HG02840 (cell line): ENCODE measurements around the gene XYLT1.

ENCODE experiments used
- ATAC-seq: cut with Tn5 transposase; IDR thresholded peaks from one replicate; pipeline ENCODE4 v1.9.1; 2021; ENCODE audit warnings: mild to moderate bottlenecking, moderate library complexity, moderate number of reproducible peaks; ENCODE audit not compliant: unreplicated experiment, low FRiP score

XYLT1 gene

DNA sequence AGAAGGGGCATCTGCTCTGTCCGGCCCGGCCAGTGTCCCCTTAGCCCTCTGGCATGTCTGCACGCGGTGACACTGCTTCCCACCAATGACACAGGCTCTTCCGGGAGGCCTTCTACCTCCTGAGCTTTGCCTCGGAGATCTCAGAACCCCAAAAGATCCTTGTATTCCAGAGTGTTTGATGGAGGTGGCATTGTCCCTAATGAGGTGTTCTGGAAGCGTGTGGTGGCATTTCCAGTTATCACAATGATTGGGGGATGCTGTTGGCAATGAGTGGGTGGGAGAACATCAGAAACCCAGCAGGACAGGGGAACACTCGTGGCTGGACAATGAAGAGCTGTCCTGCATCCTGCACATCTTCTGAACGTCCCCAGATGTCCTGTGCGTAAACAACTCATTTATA lies 198.0 kb downstream of the XYLT1 start:
- ATAC-seq = no peak

DNA sequence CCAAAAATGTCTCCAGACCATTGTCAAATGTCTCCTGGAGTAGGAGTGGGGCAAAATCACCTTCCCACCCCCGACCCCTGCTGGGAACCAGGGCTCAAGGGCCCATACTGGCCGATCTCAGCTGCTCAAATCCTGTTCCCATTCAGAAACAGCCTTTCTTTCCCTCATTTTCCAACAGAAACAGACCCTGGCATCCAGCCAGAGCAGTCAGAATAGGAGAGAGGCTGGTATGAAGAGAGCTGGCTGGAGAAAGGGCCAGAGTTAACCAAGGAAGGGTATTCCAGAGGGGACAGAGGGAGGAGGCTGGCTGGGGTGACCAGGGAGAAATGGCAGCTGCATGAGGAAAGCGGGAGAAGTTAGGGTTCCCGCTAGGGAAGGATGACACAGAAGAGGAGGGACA lies 199.1 kb downstream of the XYLT1 start:
- ATAC-seq = no peak

DNA sequence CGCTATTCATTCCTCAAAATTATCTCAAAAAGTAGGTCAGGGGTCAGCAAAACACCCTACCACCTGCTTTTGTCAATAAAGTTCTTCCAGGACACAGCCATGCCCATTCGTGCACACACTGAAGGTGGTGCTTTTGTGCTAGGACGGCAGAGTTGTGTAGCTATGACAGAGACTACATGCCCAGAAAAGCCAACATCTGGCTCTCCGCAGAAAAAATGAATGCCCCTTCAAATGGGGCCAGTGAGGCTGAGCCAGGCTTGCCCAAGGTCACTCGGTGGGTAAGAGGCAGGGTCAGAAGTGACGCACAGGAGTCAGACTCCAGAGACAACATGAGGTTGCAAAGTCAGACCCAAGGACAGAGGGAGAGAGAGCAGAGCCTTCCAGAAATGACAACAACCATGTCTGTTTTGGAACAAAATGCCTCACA lies 200.1 kb downstream of the XYLT1 start:
- ATAC-seq = no peak

DNA sequence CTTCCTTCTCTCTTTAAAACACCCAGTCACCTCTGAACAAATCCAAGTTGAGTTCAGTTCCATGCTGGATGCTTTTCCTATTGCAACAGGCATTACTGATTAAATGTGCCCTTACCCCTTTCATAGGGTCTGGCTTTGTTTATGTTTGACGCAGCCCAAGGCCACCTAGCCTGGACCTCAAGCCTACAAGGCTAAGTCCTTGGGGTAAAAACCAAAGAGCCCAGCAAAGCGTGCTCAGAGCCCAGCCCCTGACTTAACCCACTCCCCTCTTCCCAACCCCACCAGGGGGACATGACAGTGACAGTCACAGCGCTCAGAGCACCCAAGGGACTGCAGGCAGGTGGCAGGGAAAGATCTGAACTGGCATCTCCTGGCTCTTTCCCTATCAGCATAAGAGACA lies 200.6 kb downstream of the XYLT1 start:
- ATAC-seq = no peak

DNA sequence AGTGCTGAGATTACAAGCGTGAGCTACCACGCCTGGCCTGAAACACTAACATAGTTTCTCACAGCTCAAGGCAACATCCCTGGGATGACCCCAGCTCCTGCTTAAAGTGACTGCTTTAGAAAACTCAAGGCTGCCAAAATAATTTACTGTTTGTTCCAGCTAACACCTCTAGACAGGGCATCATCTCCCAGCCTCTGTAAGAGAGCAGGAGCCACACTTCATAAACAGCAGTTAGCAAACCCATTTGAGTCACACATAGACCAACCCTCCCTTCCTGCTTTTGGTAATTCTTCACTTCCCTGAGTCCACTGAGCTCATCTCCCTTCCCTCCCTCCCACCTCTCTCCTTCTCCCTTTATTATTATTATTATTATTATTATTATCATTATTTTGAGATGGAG lies 201.3 kb downstream of the XYLT1 start:
- no peak for ATAC-seq

DNA sequence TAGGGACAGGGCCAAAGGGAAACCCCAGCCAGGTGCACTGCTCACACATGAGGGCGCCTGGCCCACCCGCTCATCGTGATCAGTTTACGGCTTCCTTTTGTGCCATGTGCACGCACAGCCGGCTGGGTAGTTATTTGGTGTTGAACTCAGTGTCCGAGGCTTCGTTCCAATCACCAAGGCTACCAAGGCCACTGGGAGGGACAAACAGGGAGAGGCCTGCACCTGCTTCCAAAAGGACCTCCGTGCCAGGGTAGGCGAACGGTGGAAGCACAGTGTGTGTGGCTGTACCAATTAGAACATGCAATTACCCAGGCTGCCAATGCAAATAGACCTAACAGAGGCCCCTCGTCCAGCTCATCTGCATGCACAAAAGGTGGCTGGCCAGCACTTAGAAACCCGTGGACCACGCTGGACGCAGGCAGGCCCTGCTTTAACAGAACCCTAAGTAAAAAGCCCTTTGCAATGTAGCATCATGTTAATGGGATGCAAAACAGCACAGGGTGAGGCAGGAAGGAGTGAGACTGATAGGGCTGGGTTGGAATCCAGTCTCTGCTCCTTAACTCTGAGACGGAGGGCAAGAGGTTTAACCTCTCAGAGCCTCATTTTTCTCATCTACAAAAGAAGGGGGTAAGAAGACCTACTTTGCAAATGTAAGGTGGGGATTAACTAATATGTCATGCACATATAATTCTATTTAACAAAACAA lies 204.0 kb downstream of the XYLT1 start:
- ATAC-seq = no peak

DNA sequence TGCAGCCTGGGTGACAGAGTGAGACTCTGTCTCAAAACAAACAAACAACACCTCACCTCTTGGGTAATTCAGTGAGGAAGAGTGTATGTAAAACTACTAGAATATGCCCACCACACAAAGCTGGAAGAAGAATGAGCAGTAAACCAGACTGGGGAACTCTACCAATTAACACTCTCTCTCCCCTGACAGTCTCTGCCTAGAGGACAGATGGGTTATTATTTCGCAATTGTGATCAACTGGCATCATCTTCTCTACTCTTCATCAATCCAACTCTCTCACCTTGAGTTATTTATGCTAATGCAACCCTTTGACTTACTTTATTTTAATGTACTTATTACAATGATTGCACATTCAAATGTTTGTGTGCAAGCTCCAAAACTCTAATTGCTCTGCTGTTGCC lies 205.6 kb downstream of the XYLT1 start:
- no peak for ATAC-seq

DNA sequence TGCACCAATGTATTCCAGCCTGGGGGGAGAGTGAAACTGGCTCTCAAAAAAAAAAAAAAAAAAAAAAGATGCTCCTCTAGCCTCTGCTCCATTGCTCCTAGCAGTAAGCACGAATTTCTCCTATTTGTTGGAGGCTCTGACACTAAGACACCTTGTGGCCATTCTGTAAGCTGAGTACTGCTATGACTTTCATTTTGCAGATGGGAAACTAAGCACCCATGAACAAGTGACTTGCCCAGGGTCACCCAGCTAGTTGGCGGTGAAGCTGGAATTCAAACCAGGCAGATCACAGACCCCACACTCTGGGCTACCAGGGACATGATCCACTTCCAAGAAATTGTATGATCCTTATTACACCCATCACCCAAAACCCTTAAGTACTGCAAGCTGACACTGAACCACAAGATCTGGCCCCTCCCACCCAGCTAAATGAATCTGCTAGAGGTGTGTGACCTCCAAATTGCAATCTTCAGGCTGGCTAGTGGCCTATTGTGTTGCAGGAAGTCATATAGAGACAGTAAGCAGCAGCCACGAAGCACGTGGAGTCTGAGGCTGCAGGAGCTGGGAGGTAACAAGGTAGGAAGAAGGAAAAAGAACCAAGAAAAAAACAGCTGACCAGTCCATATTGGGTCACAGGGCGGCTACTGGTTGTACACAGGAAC lies 209.4 kb downstream of the XYLT1 start:
- no peak for ATAC-seq

DNA sequence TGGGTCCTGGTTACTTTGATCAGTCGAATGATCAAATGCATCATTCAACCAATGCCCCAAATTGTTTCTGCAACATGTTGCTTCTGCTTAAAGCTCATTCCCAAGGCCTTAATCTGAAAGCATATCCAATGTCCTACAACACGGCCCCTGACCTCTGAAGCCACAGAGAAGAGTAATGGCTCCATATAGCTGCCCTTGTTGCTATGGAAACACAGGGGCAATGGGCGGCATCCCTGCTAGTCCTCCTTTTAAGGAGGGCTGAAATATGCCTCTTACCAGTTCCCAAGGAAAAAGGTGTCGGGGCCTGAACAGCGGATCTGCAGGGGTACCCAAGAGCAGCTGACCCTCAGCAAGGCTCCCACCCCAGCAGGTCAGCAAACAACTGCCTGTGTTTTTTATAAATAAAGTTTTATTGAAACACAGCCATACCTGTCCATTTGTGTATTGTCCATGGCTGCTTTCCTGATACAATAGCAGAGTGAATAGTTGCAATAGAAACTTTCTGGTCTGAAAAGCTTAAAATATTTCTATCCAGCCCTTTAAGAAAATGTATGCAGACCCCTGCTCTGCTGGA lies 210.4 kb downstream of the XYLT1 start:
- no peak for ATAC-seq

DNA sequence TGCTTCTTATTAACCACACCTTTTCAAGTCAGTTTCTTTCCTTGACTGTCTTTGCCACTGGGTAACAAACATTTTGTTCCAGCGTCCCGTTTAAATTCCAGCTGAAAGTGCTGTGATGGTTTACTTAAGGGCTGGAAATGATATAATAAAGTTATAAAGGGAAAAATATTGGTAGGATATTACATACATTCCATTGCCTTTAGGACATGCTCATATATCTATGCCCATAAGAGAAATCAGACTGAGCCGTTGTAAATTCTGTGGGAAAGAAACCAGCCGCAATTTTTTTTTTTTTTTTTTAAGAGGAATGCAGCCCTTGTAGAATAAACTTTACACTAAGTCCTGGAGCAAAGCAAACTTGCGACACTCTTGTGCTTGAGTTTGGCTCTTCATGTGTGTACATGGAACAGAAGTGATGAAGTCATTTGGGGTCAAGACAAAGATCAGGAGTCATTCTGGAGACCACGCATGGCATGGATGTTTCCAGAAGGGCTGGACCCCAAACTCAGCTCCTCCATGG lies 210.9 kb downstream of the XYLT1 start:
- ATAC-seq = no peak

DNA sequence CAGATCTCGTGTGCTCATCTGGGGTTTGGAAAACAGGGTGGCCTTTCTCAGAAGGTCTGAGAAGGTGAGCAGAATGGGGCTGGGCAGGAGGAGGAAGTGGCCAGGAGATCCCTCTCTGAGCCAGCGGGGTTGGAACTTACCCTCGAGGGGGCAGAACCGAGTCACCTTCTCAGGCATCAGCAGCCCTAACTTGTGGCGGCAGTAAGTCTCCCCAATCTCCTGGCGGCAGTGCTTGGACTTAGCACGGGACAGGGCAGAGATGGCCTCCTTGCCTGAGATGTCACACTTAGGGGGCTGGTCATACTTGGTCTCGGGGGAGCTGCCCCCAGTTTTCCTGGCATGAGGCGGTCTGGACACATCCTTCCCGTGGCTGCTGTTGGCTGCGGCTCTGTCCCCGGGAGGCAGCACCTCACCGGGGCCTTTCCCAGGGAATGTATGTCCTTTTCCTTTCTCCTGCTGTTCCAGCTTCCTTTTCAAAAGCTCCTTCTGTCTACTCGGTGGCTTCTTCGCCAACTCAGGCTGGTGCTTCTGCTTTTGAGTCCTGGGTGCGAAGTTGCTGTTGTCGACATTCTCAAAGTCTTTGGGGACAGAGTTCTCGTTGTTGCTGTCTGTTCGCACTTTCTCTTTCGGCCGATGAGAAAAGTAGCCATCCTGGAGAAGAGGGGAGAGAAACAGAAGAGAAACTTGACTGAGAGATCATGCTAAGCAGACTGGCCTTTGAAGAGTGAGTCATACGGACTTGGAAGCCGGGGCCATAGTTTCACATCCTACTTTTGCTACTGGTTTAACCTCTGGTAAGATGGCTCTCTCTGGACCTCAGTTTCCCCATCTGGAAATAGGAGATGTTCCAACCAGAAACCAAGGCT lies 211.7 kb downstream of the XYLT1 start:
- ATAC-seq = no peak

DNA sequence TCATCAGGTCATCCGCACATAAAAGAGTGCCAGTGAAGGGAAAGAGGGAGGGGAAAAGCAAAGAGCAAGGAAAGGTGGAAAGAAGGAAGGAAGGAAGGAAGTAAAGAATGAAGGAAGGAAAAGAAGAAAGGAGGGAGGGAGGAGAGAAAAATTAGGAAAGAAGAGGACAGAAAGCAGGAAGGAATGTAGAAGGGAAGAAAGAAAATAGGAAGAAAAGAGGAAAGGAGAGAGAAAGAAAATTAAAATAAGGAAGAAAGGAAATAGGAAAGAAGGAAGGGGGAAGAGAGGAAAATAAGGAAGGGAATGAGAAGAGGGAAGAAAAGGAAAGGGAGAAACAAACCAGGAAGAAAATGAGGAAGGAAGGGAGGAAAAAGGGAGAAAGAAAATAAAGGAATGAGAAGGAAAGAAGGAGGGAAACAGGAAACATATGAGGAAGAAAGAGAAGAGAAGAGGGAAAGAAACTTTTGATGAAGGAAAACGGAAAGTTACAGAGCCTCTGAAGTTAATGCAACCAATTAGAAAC lies 212.6 kb downstream of the XYLT1 start:
- ATAC-seq = no peak

DNA sequence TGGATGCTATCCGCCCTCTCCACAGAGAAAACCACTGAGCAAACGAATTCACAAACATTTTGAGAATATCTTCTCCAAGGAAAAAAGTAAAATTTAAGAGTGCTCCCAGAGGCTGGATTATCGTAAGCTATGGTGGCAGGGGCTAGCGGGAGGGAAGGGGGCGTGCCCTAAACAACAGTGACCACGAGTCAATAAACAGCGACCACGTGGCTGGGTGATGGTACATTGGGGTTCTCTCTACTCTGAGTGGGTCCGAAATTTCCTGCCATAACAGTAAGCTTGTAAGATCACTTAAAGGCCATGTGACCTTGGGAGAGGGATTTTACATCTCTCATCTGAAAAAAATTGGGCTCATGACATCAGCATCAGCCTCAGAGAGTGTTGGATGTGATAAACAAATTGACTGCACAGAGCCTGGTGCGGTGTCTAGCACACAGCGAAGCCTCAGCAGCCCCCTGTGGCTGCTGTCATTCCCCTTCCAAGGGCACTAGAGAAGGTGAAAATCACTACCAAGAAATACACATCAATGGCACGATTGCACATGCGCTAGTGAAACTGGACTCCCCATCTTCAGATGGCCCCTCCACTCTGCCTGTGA lies 213.2 kb downstream of the XYLT1 start:
- ATAC-seq = no peak

DNA sequence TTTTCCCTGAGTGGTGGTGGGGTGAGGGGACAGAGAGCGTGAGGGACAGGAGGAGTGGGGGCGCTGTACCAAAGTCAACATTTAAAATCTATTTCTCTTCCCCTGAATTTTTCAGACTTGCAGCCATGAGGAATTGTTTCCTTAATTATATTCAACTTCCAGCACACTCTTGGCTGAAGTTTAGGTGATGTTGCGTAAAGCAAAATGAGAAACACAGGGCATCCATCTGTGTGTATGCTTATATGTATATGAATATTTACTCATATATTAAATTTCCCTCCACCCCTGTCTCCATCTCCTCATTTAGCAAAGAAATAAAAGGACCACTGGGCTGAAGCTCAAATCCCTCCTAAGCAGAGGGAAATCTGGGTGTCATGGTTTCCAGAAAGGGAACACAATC lies 218.1 kb downstream of the XYLT1 start:
- ATAC-seq = no peak

DNA sequence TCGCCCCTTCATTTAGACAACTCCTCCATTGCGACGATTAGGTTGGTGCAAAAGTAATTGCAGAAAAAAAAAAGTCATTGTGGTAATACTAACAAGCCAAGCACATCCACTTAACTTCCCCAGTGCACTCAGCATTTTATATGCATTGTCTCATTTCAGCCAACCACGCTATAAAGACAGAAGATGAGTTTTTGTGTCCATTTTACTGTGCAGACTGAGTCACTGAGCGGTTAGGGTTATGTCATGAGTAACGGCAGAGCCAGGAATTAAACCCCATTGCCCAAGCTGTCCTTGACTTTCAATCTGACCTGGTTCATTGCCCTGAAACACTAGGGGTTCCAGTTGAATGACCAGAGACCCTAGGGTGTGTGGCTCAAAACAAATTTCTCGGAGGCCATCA lies 218.7 kb downstream of the XYLT1 start:
- ATAC-seq = no peak

DNA sequence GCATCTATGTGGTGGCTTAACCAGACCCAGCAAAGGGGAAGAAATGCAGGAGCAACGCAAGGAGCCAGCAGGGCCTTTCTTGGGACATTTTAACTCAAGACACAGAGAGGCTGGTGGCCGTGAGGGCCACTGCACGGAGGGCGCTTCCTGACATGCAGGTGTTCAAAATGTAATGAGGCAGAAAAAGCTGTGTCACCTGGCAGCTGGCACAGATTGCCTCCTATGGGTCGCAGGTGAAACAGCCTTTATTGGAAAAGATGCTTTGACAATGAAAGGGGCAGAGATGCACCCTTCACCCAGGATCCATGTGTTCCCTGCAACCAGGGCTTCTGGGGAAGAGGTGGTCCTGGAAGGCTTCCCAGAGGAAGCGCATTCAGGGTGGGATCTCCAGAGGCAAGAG lies 219.3 kb downstream of the XYLT1 start:
- no peak for ATAC-seq

DNA sequence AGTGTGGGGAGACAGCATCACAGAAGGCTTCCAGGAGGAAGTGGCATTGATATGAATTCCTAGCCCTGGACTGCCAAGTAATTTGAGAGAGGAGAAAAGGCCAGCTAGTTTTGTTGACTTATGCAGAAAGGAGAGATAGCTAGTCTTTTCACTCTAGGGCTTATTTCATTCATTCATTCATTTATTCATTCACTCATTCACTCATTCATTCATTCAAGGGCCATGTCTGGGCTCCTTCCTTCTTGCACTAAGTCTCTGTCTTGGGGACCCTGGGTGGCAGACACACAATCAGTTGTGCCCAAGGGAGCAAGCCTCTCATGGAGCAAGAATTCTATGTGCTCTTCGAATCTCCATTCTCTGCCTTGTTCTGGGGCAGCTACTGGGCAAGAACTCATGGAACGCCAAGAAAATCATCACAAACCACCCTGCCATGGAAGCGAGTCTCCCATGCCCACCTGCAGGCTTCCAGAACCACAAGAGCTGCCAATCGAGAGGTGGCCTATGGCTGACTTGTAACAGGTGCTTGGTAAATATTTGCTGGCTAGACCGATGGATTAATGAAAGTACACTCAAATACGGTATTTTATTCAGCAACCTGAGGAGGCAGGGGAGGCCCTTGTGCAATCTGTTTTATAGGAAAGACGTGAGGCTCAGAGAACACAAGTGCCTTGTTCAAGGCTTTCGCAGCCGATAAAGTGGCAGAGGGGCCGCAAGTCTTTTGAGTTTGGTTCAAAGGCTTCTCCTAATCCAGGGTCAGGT lies 223.6 kb downstream of the XYLT1 start:
- no peak for ATAC-seq

DNA sequence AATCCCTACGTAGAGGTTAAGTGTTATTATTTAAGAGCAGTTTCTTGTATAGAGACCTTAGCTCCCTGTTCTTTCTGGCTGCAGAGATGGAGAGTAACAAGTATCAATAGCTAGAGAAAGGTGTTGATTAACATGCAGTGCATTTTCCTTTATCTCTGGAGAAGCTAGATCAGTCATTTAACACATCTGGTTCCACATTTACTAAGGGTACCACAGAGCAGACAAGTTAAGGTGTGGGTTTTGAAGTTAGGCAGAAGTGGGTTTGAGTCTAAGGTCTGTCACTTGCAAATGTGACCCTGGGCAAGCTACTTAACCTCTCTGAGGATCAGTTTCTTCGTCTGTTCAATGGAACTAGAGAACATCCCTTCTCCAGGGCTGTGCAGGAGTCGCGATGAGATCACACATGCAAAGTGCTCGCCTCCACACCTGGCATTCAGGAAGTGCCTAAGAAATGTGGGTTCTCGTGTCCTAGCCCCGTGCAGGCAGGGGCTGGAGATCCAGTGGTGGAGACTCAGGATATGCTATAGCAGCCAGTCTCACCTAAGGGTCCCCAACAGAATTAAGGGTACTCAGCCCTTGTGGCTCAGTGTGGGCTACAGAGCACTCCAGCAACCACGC lies 224.4 kb downstream of the XYLT1 start:
- ATAC-seq = no peak

DNA sequence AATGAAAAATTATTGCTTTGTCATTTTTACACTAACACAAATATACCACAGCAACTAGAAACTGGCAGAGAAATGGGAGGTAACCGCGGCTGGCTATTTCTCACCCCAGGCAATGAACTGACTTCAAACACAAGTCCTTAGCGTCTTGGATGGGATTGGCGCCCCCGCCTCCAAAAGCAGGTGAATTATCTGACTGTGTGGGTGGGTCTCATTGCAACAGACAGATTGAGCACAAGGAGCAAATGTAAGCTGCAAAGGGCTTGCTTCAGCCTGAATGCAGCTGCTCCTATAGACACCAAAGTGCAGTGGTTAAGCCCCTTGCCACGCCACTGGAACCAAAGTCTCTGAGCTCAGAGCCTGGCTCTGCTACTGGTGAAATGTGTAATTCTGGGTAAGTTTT lies 225.0 kb downstream of the XYLT1 start:
- ATAC-seq = no peak
